Natural killer cell (primary cell): ENCODE data around the gene CIAO3. TPM values are rescaled to one million over a fixed set of nuclear protein-coding genes. Genes with fewer than 3 reads are reported as not detected.

Experiments
- ATAC-seq, 3 donors: fragments of 150-1000 bp in 2 of 3; fragments of 200-7000 bp in 1 of 3; cut with Tn5 transposase; 1 replicate in 1 of 3; 2 replicates in 2 of 3; pipeline ENCODE4 v1.10.0; 2021; ENCODE audit warnings: mild to moderate bottlenecking in 2 of 3, moderate library complexity in 2 of 3
- DNase-seq, 2 donors: peaks; one replicate each; pipeline versions ENCODE4 v3.0.0 to v3.0.0-alpha.2; 2013 to 2021; ENCODE audit warnings: mixed read lengths in 1 of 2
- H3K27ac ChIP-seq: one replicate; pipeline ENCODE4 v1.5.1; 2013; ENCODE audit warnings: mild to moderate bottlenecking, low read length
- H3K27me3 ChIP-seq: one replicate; pipeline ENCODE4 v1.6.1; 2013; ENCODE audit warnings: low read length; ENCODE audit not compliant: control insufficient read depth, insufficient read depth
- H3K36me3 ChIP-seq: one replicate; pipeline ENCODE4 v1.6.1; 2013; ENCODE audit warnings: low read length; ENCODE audit not compliant: control insufficient read depth, insufficient read depth
- H3K4me1 ChIP-seq: one replicate; pipeline ENCODE4 v1.6.1; 2013; ENCODE audit warnings: low read length; ENCODE audit not compliant: control insufficient read depth, insufficient read depth
- H3K4me3 ChIP-seq: one replicate; pipeline ENCODE4 v1.5.1; 2013; ENCODE audit warnings: low read length
- H3K9me3 ChIP-seq: one replicate; pipeline ENCODE4 v1.6.1; 2013; ENCODE audit warnings: low read length; ENCODE audit not compliant: control insufficient read depth, insufficient read depth
- H3K27ac Mint-ChIP-seq, 2 donors: one replicate each; pipeline ENCODE4 v1.8.0; 2022; ENCODE audit warnings: mild to moderate bottlenecking in 2 of 2, mixed read lengths in 2 of 2, moderate library complexity in 1 of 2
- H3K27me3 Mint-ChIP-seq, 2 donors: one replicate each; pipeline ENCODE4 v1.8.0; 2022; ENCODE audit warnings: low read depth in 2 of 2, mixed read lengths in 2 of 2
- H3K36me3 Mint-ChIP-seq: one replicate; pipeline ENCODE4 v1.8.0; 2022; ENCODE audit warnings: mixed read lengths
- H3K4me1 Mint-ChIP-seq, 2 donors: one replicate each; pipeline ENCODE4 v1.8.0; 2022; ENCODE audit warnings: mixed read lengths in 2 of 2
- H3K4me3 Mint-ChIP-seq: one replicate; pipeline ENCODE4 v1.8.0; 2022; ENCODE audit warnings: mild to moderate bottlenecking, moderate library complexity, mixed read lengths
- H3K9me3 Mint-ChIP-seq, 2 donors: one replicate each; pipeline ENCODE4 v1.8.0; 2022; ENCODE audit warnings: mixed read lengths in 2 of 2
- CTCF ChIP-seq: fragments of 200-600 bp; IDR thresholded peaks from one replicate; pipeline ENCODE4 v1.8.0; 2022; ENCODE audit warnings: antibody characterized with exemption
- WGBS: methylation state at CpG from one replicate; pipeline ENCODE4 v1.1.7; 2013; ENCODE audit warnings: missing lambda C conversion rate; ENCODE audit not compliant: insufficient coverage; 5-methylcytosine and 5-hydroxymethylcytosine counted together
- intact Hi-C: fragments of 100-400 bp; cut with micrococcal nuclease; formaldehyde crosslinking; loops from one replicate; pipeline ENCODE4 v1.14.2; 2022
- total RNA-seq, 4 donors: library from RNA; stranded (reverse); fragments of 120-200 nt in 1 of 4; gene quantifications; one replicate each; pipeline versions ENCODE4 v1.2.3 to v1.2.4, GENCODE V29; 2013 to 2022

CIAO3 gene
- total RNA-seq, 3 donors from 2014 or later (not counting 1 experiment from before 2014, with no cell fraction given) = 36.9 to 39.8 (median 37.5) TPM

DNA sequence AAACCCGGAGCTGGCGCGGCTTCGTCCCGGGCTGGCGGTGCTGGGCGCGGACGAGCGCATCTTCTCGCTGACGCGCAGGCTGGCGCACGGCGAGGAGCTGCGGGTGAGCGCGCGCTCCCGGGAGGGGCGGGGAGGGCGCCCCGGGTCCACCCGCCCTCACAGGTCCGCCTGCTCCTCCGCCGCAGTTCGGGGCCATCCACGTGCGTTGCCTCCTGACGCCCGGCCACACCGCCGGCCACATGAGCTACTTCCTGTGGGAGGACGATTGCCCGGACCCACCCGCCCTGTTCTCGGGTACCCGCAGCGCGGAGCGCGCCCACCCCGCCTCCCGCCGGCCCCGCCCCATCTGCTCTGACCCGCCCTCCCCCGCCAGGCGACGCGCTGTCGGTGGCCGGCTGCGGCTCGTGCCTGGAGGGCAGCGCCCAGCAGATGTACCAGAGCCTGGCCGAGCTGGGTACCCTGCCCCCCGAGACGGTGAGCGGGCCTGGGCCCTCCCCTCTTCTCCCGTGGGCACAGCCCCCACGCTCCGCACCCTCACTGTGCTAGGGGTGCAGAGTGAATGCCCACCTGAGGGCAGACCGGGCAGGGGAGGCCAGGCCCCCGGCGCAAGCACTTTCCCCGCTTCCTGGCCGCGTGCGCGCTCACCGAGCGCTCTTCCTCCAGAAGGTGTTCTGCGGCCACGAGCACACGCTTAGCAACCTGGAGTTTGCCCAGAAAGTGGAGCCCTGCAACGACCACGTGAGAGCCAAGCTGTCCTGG, 12.5 kb downstream of the CIAO3 start:
- Histone ChIP-seq H3K4me1 (peaks cover 24% of the 10 kb centered on the region), H3K36me3 (peaks cover 5% of the 10 kb centered on the region), H3K27me3 (no peaks in the 10 kb centered on the region), H3K4me3 (peak overlapping the region; percentile 32), H3K27ac (peak overlapping the region; percentile 47), H3K9me3 (no peaks in the 10 kb centered on the region)
- Mint-ChIP-seq H3K27me3 (no peaks in the 10 kb centered on the region), H3K4me1 (peaks cover 0 to 3% of the 10 kb centered on the region in 2 donors), H3K36me3 (no peaks in the 10 kb centered on the region), H3K27ac (no peak overlapping the region), H3K9me3 (no peaks in the 10 kb centered on the region), H3K4me3 (peak overlapping the region; percentile 37)
- DNase-seq (peak; percentile 72 to 89), ATAC-seq (peak; percentile 74 to 79 (median 79))
- WGBS = under 1% methylated on average over 80 of the region's 80 CpGs
- intact Hi-C loops = no loop called here
- TF ChIP-seq CTCF = no peak

- Histone ChIP-seq H3K4me3 (peak overlapping the region; percentile 92), H3K9me3 (no peaks in the 10 kb centered on the region), H3K27me3 (no peaks in the 10 kb centered on the region), H3K27ac (peak overlapping the region; percentile 86), H3K4me1 (peaks cover 29% of the 10 kb centered on the region), H3K36me3 (peaks cover 2% of the 10 kb centered on the region)
- H3K27ac Mint-ChIP-seq = no peak overlapping the region
- H3K36me3 Mint-ChIP-seq = no peaks in the 10 kb centered on the region
- no peak for TF ChIP-seq CTCF
- peaks cover 0 to 8% of the 10 kb centered on the region in 2 donors for H3K4me1 Mint-ChIP-seq
- intact Hi-C loops = no loop called here
- peak overlapping the region; percentile 56 for H3K4me3 Mint-ChIP-seq
- DNase-seq (peak; percentile 38 to 59), ATAC-seq (peak in 2 of 3 donors; percentile 7 to 15)
- H3K27me3 Mint-ChIP-seq = no peaks in the 10 kb centered on the region
- H3K9me3 Mint-ChIP-seq = no peaks in the 10 kb centered on the region
- WGBS = under 1% methylated on average over 61 of the region's 61 CpGs
These were observed 13.4 kb downstream of the CIAO3 start for GRCh38 chr16:727291-727977.

DNA sequence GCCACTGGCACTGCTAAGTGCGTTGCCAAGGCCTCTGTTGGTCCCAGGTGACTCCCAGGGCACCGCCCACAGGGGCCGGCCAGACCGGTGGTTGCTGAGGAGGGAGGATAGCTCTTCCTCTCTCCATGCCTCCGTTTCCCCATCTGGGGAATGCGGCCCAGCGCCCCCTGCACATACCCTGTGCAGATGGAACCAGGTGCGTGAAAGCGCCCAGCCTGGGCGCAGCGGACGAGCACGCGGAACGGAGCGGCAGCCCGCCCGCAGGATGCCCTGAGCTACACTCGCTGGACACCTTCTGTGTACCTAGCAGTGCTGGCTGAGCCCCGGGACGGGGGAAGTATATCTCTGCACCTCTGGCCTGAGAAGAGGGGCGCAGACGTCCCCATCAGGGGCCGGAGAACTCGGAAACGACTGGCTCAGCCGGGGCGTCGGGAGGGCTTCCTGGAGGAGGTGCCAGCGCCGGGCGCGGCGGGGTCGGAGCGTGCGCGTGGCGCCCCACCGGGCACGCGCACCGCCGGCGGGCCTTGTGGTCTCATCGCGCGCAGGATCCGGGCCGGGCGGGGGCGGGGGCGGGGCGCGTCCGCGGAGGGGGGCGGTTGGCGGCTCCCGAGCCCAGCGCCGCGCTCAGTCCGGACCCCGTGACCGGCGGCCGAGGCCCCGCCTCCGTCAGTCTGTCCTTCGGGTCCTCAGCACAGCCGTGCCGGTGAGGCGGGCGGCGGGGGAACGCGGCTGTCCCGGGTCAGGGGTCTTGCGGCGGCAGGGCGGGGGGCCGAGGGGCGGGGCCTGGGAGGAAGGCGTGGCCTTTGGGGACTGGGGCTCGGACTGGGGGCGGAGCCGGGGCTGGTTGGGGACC, 14.1 kb downstream of the CIAO3 start, which contains the start of the genes CCDC78 and HAGHL:
Gene CCDC78 (minus strand): TSS at position 6 of the 853 bp plus-strand sequence. CDS start 76 bp downstream, outside the sequence.
Gene HAGHL (plus strand): TSS at position 669 of the 853 bp plus-strand sequence. CDS start 404 bp downstream, outside the sequence.
- peak within 1 kb of the TSS; percentile 92 for H3K4me3 ChIP-seq
- no peaks in the 10 kb centered on the region for H3K27me3 ChIP-seq
- H3K36me3 ChIP-seq = peaks cover 2% of the 10 kb centered on the region
- H3K4me1 Mint-ChIP-seq = peaks cover 0 to 8% of the 10 kb centered on the region in 2 donors
- H3K9me3 ChIP-seq = no peaks in the 10 kb centered on the region
- peak within 1 kb of the TSS; percentile 84 for H3K4me3 Mint-ChIP-seq
- H3K9me3 Mint-ChIP-seq = no peaks in the 10 kb centered on the region
- 4% methylated on average over 88 of the region's 88 CpGs for WGBS
- H3K27me3 Mint-ChIP-seq = no peaks in the 10 kb centered on the region
- H3K27ac Mint-ChIP-seq = peak within 1 kb of the TSS; percentile 44 to 60
- ATAC-seq = peak; percentile 43 to 48 (median 44)
- H3K27ac ChIP-seq = peak within 1 kb of the TSS; percentile 86
- peaks cover 36% of the 10 kb centered on the region for H3K4me1 ChIP-seq
- DNase-seq = peak; percentile 61 to 78
- intact Hi-C loops = no loop called here
- TF ChIP-seq CTCF = no peak
- H3K36me3 Mint-ChIP-seq = no peaks in the 10 kb centered on the region
